Measurements from ENCODE around the gene OR1B1. TPM values are rescaled to one million over a fixed set of nuclear protein-coding genes. Genes with fewer than 3 reads are reported as not detected.

The OR1B1 gene
- total and polyA plus RNA-seq, 2 of the 8 experiments (the other 6 are each of a cell fraction or from before 2014, with no cell fraction given): not detected

DNA sequence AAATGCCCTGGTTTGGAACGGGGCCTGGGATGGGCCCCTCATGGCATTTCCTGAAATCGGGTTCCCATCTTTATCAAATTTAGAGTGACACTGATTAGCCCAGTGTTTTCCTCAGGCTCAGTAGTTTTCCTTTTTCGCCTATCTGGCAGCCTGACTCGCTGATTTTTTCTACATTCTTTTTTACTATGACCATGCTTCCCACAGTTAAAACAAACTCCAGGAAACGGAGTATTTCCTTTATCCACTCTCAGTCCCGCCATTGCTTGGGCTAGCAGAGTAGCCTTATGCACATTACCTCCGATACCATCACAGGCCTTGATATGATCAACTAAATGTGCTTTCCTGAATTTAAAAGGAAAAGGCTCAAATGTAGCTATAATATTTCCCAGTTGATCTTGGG, 37.4 kb downstream of the OR1B1 start (continued):
- TF ChIP-seq BCL11A (IDR thresholded peaks at IDR 0.05; ENCODE audit: low read depth in 2 of 2, low read length in 2 of 2) (no peak), SIRT6 (IDR thresholded peaks at IDR 0.05; ENCODE audit: low read length) (no peak)

Data from H1 (cell line).